GM21447 (cell line): Measurements from ENCODE around the gene GLYR1.

Experiments used
- ATAC-seq: cut with Tn5 transposase; IDR thresholded peaks from one replicate; pipeline ENCODE4 v1.9.1; 2021; ENCODE audit not compliant: unreplicated experiment

GLYR1 gene

GRCh38 chr16:4811242-4811641 lies 35.8 kb downstream of the GLYR1 start:
- no peak for ATAC-seq

GRCh38 chr16:4806280-4806679 lies 40.8 kb downstream of the GLYR1 start:
- ATAC-seq, result no peak

- no peak for ATAC-seq
These were observed 41.9 kb downstream of the GLYR1 start for GRCh38 chr16:4805231-4805630.

GRCh38 chr16:4803898-4804762 lies 43.0 kb downstream of the GLYR1 start:
- ATAC-seq, result no peak

GRCh38 chr16:4803401-4803844 lies 43.7 kb downstream of the GLYR1 start:
- ATAC-seq, result no peak

- peak; percentile 91 for ATAC-seq
These were observed 44.3 kb downstream of the GLYR1 start for GRCh38 chr16:4802659-4803287.

- peak; percentile 47 for ATAC-seq
These were observed 45.0 kb downstream of the GLYR1 start, which contains the start of gene ROGDI for GRCh38 chr16:4801962-4802658. ROGDI (minus strand) TSS chr16:4802633; CDS start chr16:4802571, 62 bp downstream.

GRCh38 chr16:4801051-4801961 lies 45.8 kb downstream of the GLYR1 start:
- ATAC-seq, result no peak

- ATAC-seq, result no peak
These were observed 46.6 kb downstream of the GLYR1 start for GRCh38 chr16:4800290-4801041.

- no peak for ATAC-seq
These were observed 47.8 kb downstream of the GLYR1 start for GRCh38 chr16:4799171-4799855.

- ATAC-seq, result no peak
These were observed 48.6 kb downstream of the GLYR1 start for GRCh38 chr16:4798456-4798855.

- no peak for ATAC-seq
These were observed 49.3 kb downstream of the GLYR1 start for GRCh38 chr16:4797805-4798252.

- no peak for ATAC-seq
These were observed 49.9 kb downstream of the GLYR1 start for GRCh38 chr16:4796982-4797804.

- ATAC-seq, result no peak
These were observed 51.1 kb downstream of the GLYR1 start for GRCh38 chr16:4795828-4796572.

- ATAC-seq, result no peak
These were observed 51.8 kb downstream of the GLYR1 start, which contains the start of gene SMIM22 for GRCh38 chr16:4795181-4795827. SMIM22 (plus strand) TSS chr16:4795369; CDS start chr16:4795735, 366 bp downstream.

- no peak for ATAC-seq
These were observed 54.1 kb downstream of the GLYR1 start for GRCh38 chr16:4792951-4793513.

- ATAC-seq, result no peak
These were observed 56.2 kb downstream of the GLYR1 start for GRCh38 chr16:4790871-4791270.
